Activated naive CD4-positive, alpha-beta T cell treated with Interleukin-2 at 50 U/mL for 16 hours (primary cell): ENCODE results near the gene CEACAM8.
"Not testable (repeated sequence)": the region's sequence is repeated elsewhere in the genome, so short reads cannot be mapped to it uniquely, and the experiment has no call there.

Experiments used
- DNase-seq: peaks from one replicate; pipeline ENCODE4 v3.0.0-alpha.2; 2020

The CEACAM8 gene

DNA sequence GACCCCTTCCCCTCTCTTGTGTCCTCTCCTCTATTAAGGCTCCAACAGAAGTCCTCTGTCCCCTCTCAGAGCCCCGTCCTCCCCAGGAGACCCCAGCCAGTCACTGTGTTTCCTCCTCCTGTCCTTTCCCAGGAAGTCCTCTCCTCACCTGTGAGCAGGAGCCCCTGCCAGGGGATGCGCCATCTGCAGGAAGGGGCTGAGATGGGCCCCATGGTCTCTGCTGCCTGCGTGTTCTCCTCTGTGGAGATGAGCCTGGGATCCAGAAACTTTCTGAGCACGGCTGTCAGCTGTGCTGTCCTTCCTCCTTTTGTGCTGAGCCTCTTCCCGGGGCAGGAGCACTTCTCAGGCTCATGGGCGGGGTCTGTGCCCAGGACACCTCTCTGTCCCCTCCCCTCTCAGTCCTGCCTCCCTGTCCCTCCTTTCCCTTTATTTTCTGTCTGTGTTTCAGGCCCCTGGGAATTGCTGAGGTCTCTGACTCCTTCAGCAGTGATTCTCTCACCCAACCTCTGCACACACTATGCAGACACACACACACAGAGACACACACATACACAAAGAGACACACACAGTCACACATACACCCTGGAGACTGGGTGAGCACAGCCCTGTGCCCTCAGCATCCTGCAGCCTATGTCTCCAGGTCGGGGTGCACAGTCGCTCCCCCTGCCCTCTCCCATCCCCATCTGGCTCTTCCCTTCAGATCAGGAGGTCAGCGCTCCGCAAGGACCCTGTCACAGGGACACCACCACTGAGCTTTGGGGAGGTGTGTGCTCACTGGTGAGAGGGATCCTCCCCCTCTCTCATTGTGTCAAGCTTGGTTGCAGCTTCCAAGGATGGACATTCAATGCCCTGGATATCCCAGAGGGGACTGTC, at the start of gene CEACAM8:
TSS of gene CEACAM8 (minus strand) at position 308 of the 873 bp plus-strand sequence. CDS start at position 212, 96 bp downstream.
- DNase-seq = no peak

GRCh38 chr19:42639324-42640092, 44.8 kb upstream of the CEACAM8 start:
- not testable (repeated sequence) for DNase-seq

DNA sequence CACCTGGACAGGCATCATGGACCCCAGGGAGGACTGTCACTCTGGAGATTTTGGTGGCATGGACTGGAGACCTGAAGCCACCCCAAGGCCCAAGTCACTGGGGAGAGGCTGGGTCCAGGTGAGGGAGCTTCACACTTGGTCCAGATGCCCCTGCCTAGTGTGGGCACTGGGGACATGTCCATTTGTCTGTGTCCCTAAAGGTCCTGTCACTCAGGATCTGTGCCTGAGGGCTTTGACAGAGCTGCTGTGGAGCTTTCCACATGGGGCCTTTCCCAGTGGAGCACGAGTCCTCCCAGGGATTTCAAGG, 40.5 kb upstream of the CEACAM8 start:
- DNase-seq = no peak

GRCh38 chr19:42634409-42635232, 39.9 kb upstream of the CEACAM8 start:
- peak; percentile 29 for DNase-seq

DNA sequence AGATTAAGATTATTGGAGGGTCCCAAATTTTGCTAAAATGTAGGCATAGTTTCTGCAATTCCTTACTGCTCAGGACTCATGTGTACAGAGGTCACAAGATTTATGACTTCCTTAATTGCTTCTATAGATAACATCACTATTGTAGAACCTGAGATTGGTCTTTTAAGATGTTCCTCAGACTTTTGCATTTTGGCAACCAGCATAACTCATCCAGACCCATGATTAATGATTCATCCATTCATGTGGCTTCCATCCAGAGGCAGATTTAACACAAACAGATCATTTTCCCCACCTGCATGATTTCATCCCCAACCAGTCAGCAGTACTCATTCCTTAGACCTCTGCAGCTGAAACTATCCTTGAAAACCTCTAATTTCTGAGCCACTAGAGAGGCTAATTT, 34.5 kb upstream of the CEACAM8 start:
- DNase-seq = no peak

- no peak for DNase-seq
These were observed 33.9 kb upstream of the CEACAM8 start for GRCh38 chr19:42628411-42629140.

DNA sequence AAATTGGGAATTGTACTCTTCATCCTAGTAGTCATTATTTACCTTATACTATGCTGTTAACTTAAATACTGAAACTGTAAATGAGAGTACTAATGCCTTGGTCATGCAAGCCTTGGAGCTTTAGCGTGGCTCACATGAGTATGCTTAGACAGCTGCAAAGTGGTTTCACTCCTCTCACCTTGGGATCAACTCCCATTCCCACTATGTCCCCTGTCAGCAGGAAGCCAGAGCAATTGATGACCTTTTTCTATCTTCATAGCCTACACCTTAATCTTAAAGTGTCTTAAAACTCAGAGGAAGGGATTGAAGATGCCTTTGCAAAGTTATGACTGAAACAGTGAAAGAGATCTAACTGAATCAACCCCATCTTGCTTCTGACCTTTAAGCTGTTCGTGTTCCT, 33.2 kb upstream of the CEACAM8 start:
- DNase-seq = no peak

DNA sequence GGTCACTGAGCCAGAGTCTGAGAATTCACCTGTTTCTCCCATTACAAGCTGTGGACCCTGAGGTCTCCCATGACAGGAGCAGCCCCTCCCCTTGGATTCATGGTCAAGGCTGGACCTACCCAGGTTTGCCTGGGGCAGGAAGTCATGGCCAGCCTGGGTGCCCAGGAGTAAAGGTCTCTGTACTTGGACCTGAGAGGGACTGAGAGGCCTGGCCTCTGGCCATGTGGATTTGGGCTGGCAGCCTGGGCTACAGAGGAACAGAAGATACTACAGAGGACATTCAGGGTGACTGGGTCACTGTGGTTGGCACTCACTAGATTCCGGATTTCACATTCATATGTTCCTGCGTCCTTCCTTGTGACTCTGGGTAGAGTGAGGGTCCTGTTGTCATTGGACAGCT, 31.5 kb upstream of the CEACAM8 start:
- no peak for DNase-seq

DNA sequence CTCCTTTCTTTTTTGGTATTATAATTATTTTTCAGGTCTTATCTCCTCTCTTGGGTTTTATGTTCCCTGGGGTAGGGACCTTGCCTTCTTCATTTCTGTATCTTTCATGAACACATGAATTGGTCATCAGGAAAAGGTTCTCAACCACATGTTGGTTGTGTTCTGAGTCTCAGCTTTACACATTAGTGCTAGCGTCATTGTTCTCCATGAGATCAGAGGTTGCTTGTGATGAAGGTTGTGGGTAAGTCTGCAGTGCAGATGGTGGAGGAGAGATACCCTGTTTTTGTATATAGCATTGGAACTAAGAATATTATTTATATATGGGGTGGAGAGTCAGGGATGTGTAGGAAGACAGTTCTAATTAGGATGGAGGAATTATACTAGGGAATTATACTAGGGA, 24.5 kb upstream of the CEACAM8 start:
- no peak for DNase-seq

- no peak for DNase-seq
These were observed 18.9 kb upstream of the CEACAM8 start for GRCh38 chr19:42613666-42614065.

DNA sequence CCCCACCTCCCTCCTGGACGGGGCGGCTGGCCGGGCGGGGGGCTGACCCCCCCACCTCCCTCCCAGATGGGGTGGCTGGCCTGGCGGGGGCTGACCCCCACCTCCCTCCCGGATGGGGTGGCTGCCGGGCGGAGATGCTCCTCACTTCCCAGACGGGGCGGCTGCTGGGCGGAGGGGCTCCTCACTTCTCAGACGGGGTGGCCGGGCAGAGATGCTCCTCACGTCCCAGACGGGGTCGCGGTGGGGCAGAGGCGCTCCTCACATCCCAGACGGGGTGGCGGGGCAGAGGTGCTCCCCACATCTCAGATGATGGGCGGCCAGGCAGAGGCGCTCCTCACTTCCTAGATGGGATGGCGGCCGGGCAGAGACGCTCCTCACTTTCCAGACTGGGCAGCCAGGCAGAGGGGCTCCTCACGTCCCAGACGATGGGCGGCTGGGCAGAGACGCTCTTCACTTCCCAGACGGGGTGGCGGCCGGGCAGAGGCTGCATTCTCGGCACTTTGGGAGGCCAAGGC, 15.7 kb upstream of the CEACAM8 start:
- DNase-seq = not testable (repeated sequence)

- peak; percentile 49 for DNase-seq
These were observed 12.1 kb upstream of the CEACAM8 start for GRCh38 chr19:42606660-42607351.

DNA sequence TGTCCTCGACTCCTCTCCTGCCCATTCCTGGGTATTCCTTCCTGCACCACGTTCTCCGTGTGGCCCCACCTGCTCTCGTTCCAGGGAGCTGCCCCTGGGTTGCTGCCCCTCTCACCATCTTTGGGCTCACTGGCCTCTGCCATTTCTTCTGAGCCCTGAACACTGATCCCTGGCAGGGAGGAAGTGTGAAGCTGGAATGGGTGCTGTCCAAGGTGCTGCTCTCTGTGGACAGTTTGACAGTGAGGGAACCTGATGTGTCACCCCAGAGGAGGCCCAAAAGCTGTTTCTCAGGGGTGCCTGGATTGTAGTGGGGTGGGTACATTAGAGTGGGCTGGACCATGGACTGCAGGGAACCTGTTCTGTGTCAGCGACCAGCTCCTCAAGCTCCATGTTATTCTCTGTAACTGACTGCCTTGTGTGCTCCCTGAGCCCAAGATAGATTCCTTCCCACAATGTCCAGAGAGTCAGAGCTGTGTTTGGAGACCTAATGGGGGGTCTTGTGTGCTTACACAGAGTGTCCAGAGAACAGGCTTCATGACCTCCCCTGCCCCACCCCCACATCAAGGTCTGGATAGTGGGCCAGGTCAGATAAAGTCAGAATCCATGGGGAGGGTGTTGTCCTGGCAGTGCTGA, 7.2 kb upstream of the CEACAM8 start:
- DNase-seq = no peak

- peak; percentile 43 for DNase-seq
These were observed 1.8 kb upstream of the CEACAM8 start for GRCh38 chr19:42596391-42597072.

GRCh38 chr19:42595550-42596172, 937 bp upstream of the CEACAM8 start:
- DNase-seq = no peak

DNA sequence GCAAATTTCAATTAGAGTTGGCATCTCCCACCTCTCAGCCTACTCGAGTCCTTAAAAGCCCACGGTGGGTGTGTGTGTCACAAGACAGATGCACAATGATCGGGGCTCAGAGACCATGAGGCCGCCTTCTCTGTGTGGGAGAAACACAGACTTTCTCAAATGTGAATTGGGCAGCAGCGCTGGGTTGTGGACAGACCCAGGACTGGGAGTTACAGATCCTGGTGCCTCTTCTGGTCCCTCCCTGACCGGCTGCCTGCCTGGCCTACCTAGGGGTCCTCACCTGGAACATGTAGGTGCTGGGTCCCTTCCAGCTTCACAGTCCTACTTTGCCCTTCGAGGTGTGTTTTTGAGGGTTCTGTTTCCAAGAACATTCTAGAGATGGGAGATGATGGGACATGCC, 4.9 kb downstream of the CEACAM8 start:
- DNase-seq = no peak

DNA sequence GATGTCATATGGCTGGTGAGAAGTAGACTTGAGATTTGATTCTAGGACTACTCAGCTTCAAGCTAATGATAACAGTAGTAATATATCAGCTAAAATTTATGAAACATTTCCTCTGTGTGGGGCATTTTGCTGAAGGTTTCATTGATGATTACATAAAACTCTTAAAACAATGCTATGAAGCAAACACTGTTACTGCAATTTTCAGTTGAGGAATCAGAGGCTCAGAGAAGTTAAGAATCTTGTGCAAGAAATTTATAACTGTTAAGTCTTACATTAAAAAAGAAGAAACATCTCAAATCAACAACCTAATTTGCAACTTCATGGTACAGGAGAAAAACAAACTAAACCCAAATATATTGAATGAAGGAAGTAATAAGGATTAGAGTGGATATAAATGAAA, 10.3 kb downstream of the CEACAM8 start:
- no peak for DNase-seq

DNA sequence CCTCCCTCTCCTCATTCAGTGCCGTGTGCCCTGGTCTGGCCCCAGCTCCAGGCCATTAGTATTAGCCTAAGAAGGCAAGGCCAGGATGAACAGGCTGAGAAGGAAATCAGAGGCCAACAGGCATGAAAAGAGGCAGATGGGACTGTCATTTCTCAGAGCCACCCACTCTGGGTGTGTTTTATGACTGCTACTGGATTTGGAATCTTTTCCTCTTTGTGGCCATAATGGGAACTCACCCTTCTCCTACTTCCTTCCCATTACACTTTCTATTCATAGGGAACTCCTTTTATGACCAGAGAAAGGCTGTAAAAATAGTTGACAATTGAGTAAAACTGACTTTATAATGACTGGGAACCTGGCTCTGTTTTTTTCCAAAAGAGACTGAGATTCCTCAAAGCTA, 17.7 kb downstream of the CEACAM8 start:
- DNase-seq = no peak

- DNase-seq = no peak
These were observed 18.5 kb downstream of the CEACAM8 start for GRCh38 chr19:42576241-42576640.

DNA sequence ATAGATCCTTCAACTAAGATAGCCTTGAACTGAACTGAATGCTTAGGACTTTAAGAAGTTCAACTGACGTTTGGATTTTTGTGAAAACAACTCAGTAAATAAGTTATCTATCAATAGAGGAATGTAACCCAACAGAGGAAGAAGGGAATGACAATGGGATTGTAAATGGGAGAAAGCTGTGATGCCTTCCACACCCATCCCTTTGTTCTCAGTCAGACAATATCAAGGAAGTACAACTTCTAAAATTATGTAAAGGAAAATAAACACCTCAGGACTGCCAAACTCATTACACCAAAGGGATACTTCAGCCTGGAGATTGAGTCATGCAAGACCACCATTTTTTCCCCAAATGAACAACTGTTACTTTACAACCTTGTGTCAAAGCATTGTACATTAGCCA, 21.1 kb downstream of the CEACAM8 start:
- no peak for DNase-seq
